ENCODE data around the gene BPIFB6. TPM values are rescaled to one million over a fixed set of nuclear protein-coding genes. Genes with fewer than 3 reads are reported as not detected.

Gene BPIFB6
- total RNA-seq, 1 donor: not detected

GRCh38 chr20:33086052-33086722, 54.7 kb downstream of the BPIFB6 start:
- TF ChIP-seq CTCF (IDR thresholded peaks at IDR 0.05; ENCODE audit: insufficient read depth, low read depth, low read length): no peak
- DNase-seq (ENCODE audit: low read depth): no peak
- H3K4me3 ChIP-seq (ENCODE audit: low read depth, low read length): no peak overlapping the region

GRCh38 chr20:33091147-33091546, 59.7 kb downstream of the BPIFB6 start:
- TF ChIP-seq CTCF (IDR thresholded peaks at IDR 0.05; ENCODE audit: insufficient read depth, low read depth, low read length): no peak
- DNase-seq (ENCODE audit: low read depth): no peak

GRCh38 chr20:33091693-33092092, 60.2 kb downstream of the BPIFB6 start:
- TF ChIP-seq CTCF (IDR thresholded peaks at IDR 0.05; ENCODE audit: insufficient read depth, low read depth, low read length): no peak
- no peak overlapping the region for H3K4me3 ChIP-seq (ENCODE audit: low read depth, low read length)
- DNase-seq (ENCODE audit: low read depth): no peak

More at GRCh38 chr20:33091147-33091546, 59.7 kb downstream of the BPIFB6 start:
- H3K4me3 ChIP-seq (ENCODE audit: low read depth, low read length): no peak overlapping the region

- no peak overlapping the region for H3K4me3 ChIP-seq (ENCODE audit: low read depth, low read length)
- DNase-seq (ENCODE audit: low read depth): no peak
- TF ChIP-seq CTCF (IDR thresholded peaks at IDR 0.05; ENCODE audit: insufficient read depth, low read depth, low read length): no peak
These were observed 60.9 kb downstream of the BPIFB6 start for GRCh38 chr20:33092361-33092760.

GRCh38 chr20:33093074-33093473, 61.6 kb downstream of the BPIFB6 start:
- no peak overlapping the region for H3K4me3 ChIP-seq (ENCODE audit: low read depth, low read length)
- no peak for DNase-seq (ENCODE audit: low read depth)
- TF ChIP-seq CTCF (IDR thresholded peaks at IDR 0.05; ENCODE audit: insufficient read depth, low read depth, low read length): no peak

GRCh38 chr20:33093582-33093981, 62.1 kb downstream of the BPIFB6 start:
- H3K4me3 ChIP-seq (ENCODE audit: low read depth, low read length): no peak overlapping the region
- TF ChIP-seq CTCF (IDR thresholded peaks at IDR 0.05; ENCODE audit: insufficient read depth, low read depth, low read length): no peak

More at GRCh38 chr20:33093582-33093981, 62.1 kb downstream of the BPIFB6 start:
- DNase-seq (ENCODE audit: low read depth): no peak

Other genes starting within 250 kb of the BPIFB6 start
- gene MAPRE1, start 211.7 kb upstream of the BPIFB6 start, total RNA-seq: 94.1 and 133 TPM in 2 replicates
- 0.32 and 1.3 TPM in 2 replicates for gene EFCAB8, start 172.7 kb upstream of the BPIFB6 start, total RNA-seq
- not detected in 2 replicates for gene SUN5, start 27.2 kb upstream of the BPIFB6 start, total RNA-seq
- gene BPIFB2, start 23.9 kb upstream of the BPIFB6 start, total RNA-seq: not detected in 2 replicates
- not detected in 2 replicates for gene BPIFB3, start 22.3 kb downstream of the BPIFB6 start, total RNA-seq
- not detected in 2 replicates for gene BPIFB4, start 48.0 kb downstream of the BPIFB6 start, total RNA-seq
- not detected in 2 replicates for gene BPIFA2, start 136.5 kb downstream of the BPIFB6 start, total RNA-seq
- gene BPIFA3, start 185.7 kb downstream of the BPIFB6 start, total RNA-seq: not detected in 2 replicates
- gene BPIFA1, start 204.3 kb downstream of the BPIFB6 start, total RNA-seq: not detected in 2 replicates